ENCODE results near the gene NCK1.

- no peak for TF ChIP-seq POLR2A (IDR thresholded peaks at IDR 0.05)
- TF ChIP-seq CTCF (IDR thresholded peaks at IDR 0.05): no peak
Observed at GRCh38 chr3:136960838-136961836, 99.1 kb downstream of the NCK1 start.
